H1 (cell line): ENCODE results near the gene MSI2. TPM values are rescaled to one million over a fixed set of nuclear protein-coding genes. Genes with fewer than 3 reads are reported as not detected.

Source experiments
- ASH2L ChIP-seq: fragments of 200-600, 300-600 bp; sonication (generic); IDR thresholded peaks from one replicate; pipeline ENCODE4 v1.7.1; 2017; ENCODE audit warnings: low read length
- CBX5 ChIP-seq: fragments of 300-800, 300-1000 bp; sonication (generic); IDR thresholded peaks from 2 replicates; pipeline ENCODE4 v1.7.1; 2016; ENCODE audit warnings: antibody characterized with exemption, low read length, low read depth
- SUZ12 ChIP-seq: fragments of 200-600 bp; sonication (generic); IDR thresholded peaks from 2 replicates; pipeline ENCODE4 v1.6.1; 2012; ENCODE audit warnings: mild to moderate bottlenecking, inconsistent platforms, low read length, moderate library complexity, mixed read lengths
- polyA plus RNA-seq, 7 experiments: library from polyadenylated mRNA; depleted of rRNA in 3 of 7; stranded (reverse) in 5 of 7; unstranded in 2 of 7; fragments of >200 nt in 5 of 7; fragments of 200-250 nt in 2 of 7; gene quantifications; 1 replicate in 5 of 7; 2 replicates in 1 of 7; 4 replicates in 1 of 7; pipeline versions ENCODE4 v1.2.1 to v1.2.3, GENCODE V29; 2011 to 2013; ENCODE audit warnings: missing spikeins in 2 of 7, mixed read lengths in 2 of 7
- total RNA-seq: library from RNA; stranded (reverse); fragmentation: NEBNext Ultra II Directional; extraction: Animal tissue kit (Norgen Biotek cat#: 25700); gene quantifications from 2 replicates; pipeline ENCODE4 v1.2.1, GENCODE V29; 2021

Gene MSI2
- total and polyA plus RNA-seq, 2 of the 8 experiments (the other 6 are each of a cell fraction or from before 2014, with no cell fraction given): 36.7 to 80.6 TPM

DNA sequence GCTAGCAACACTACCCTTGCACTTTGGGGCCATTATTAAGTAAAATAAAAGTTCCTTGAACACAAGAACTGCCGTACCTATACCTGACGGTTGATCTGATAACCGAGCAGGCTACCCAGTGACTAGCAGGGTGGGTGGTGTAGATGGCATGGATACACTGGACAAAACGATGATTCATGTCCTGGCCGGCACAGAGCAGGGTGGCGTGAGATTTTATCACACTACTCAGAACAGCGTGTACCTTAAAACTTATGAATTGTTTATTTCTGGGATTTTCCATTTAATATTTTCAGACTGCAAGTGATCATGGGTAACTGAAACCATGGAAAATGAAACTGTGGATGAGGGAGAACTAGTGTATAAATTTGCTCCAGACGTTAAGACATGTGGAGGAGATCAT, 41.0 kb upstream of the MSI2 start (continued):
- TF ChIP-seq CBX5 (no peak), ASH2L (no peak), SUZ12 (no peak)
